HepG2 (cell line): ENCODE results near the gene APOM. TPM values are rescaled to one million over a fixed set of nuclear protein-coding genes. Genes with fewer than 3 reads are reported as not detected.

Experiments
- ETV6 ChIP-seq: sonication (generic); formaldehyde crosslinking; conservative IDR thresholded peaks from 2 replicates; pipeline ENCODE4 v1.4.0; 2020; ENCODE audit warnings: missing genetic modification reagents
- GATA4 ChIP-seq: sonication (generic); IDR thresholded peaks from 2 replicates; pipeline ENCODE4 v1.6.1; 2016; ENCODE audit warnings: antibody characterized with exemption, low read depth, borderline replicate concordance
- HMGXB4 ChIP-seq, 2 experiments: sonication (generic) in 1 of 2; formaldehyde crosslinking in 1 of 2; IDR thresholded peaks; 2 replicates each; pipeline versions ENCODE4 v1.4.0 to v1.6.1; 2018 to 2020; ENCODE audit warnings: missing genetic modification reagents in 2 of 2, borderline replicate concordance in 1 of 2, low read depth in 1 of 2, mild to moderate bottlenecking in 1 of 2, missing biosample characterization in 1 of 2
- KDM5A ChIP-seq: fragments of 200-600 bp; sonication (generic); IDR thresholded peaks from 2 replicates; pipeline ENCODE4 v1.7.0; 2018; ENCODE audit warnings: antibody characterized with exemption, mild to moderate bottlenecking, low read length, borderline replicate concordance
- MAX ChIP-seq: IDR thresholded peaks from 2 replicates; pipeline ENCODE4 v1.6.1; 2012; ENCODE audit warnings: inconsistent platforms
- MBNL3 ChIP-seq: fragments of 250-450 bp; sonication (Bioruptor Pico); conservative IDR thresholded peaks from 2 replicates; pipeline ENCODE4 v1.8.0; 2022; ENCODE audit warnings: mild to moderate bottlenecking, inconsistent platforms
- PLSCR1 ChIP-seq: sonication (generic); formaldehyde crosslinking; IDR thresholded peaks from 2 replicates; pipeline ENCODE4 v1.5.0; 2020; ENCODE audit warnings: missing genetic modification reagents, mild to moderate bottlenecking, borderline replicate concordance
- POGZ ChIP-seq: sonication (generic); formaldehyde crosslinking; IDR thresholded peaks from 2 replicates; pipeline ENCODE4 v1.4.0; 2020; ENCODE audit warnings: mild to moderate bottlenecking, missing genetic modification reagents
- REST ChIP-seq, 2 experiments: IDR thresholded peaks; 2 replicates each; pipeline ENCODE4 v1.6.1; 2011 to 2012; ENCODE audit warnings: low read length in 2 of 2, borderline replicate concordance in 1 of 2, low read depth in 1 of 2, mild to moderate bottlenecking in 1 of 2, moderate library complexity in 1 of 2
- SAP130 ChIP-seq: IDR thresholded peaks from 2 replicates; pipeline ENCODE4 v1.6.1; 2016; ENCODE audit warnings: low read depth
- SATB2 ChIP-seq: sonication (generic); formaldehyde crosslinking; IDR thresholded peaks from 2 replicates; pipeline ENCODE4 v1.5.0; 2020; ENCODE audit warnings: missing genetic modification reagents
- TAF1 ChIP-seq: sonication (generic); formaldehyde crosslinking; IDR thresholded peaks from 2 replicates; pipeline ENCODE4 v1.4.0; 2020; ENCODE audit warnings: missing genetic modification reagents
- TEAD3 ChIP-seq: optimal IDR thresholded peaks from 2 replicates; pipeline ENCODE3; 2016; ENCODE audit warnings: borderline replicate concordance
- ZBTB1 ChIP-seq: sonication (generic); formaldehyde crosslinking; IDR thresholded peaks from 2 replicates; pipeline ENCODE4 v1.4.0; 2020; ENCODE audit warnings: missing genetic modification reagents, borderline replicate concordance
- ZBTB20 ChIP-seq: sonication (generic); formaldehyde crosslinking; IDR thresholded peaks from 2 replicates; pipeline ENCODE4 v1.8.1; 2023; ENCODE audit warnings: missing genetic modification reagents, low read depth, mild to moderate bottlenecking, borderline replicate concordance
- ZBTB44 ChIP-seq: sonication (generic); formaldehyde crosslinking; IDR thresholded peaks from 2 replicates; pipeline ENCODE4 v1.4.0; 2020; ENCODE audit warnings: missing genetic modification reagents
- ZFAT ChIP-seq: sonication (generic); formaldehyde crosslinking; conservative IDR thresholded peaks from 2 replicates; pipeline ENCODE4 v1.8.1; 2023; ENCODE audit warnings: missing genetic modification reagents, inconsistent platforms
- ZNF136 ChIP-seq: sonication (generic); formaldehyde crosslinking; IDR thresholded peaks from 2 replicates; pipeline ENCODE4 v1.8.1; 2022; ENCODE audit warnings: low read depth, mild to moderate bottlenecking, moderate library complexity, missing genetic modification reagents
- ZNF740 ChIP-seq: sonication (generic); formaldehyde crosslinking; IDR thresholded peaks from 2 replicates; pipeline ENCODE4 v1.4.0; 2020; ENCODE audit warnings: missing genetic modification reagents
- polyA plus RNA-seq, 8 experiments: library from polyadenylated mRNA; depleted of rRNA in 3 of 8; stranded (reverse) in 7 of 8; unstranded in 1 of 8; fragments of >200 nt; fragmentation: Illumina TruSeq in 4 of 8; extraction: Trizol in 4 of 8; gene quantifications; 2 replicates each; pipeline versions ENCODE4 v1.2.1 to v1.2.3, GENCODE V29; 2011 to 2016; ENCODE audit warnings: low read depth in 4 of 8, missing spikeins in 1 of 8, mixed read lengths in 1 of 8; ENCODE audit not compliant: insufficient read depth in 1 of 8
- total RNA-seq, 5 experiments: library from RNA; depleted of rRNA; stranded (reverse); fragments of >200 nt; fragmentation: Illumina TruSeq; extraction: Trizol; gene quantifications; 2 replicates each; pipeline ENCODE4 v1.2.3, GENCODE V29; 2016; ENCODE audit warnings: low read depth in 1 of 5

The APOM gene
- total and polyA plus RNA-seq, 2 of the 13 experiments (the other 11 are each of a cell fraction or from before 2014, with no cell fraction given) = 98.2 to 1,140 TPM

- TF ChIP-seq REST (IDR thresholded peaks at IDR 0.05; ENCODE audit: borderline replicate concordance in 1 of 2, low read depth in 1 of 2, low read length in 2 of 2) (peak in 1 of 2 experiments; percentile 82; a peak in 2 of 4 replicates), HMGXB4 (CRISPR knock-in tag; IDR thresholded peaks at IDR 0.05; ENCODE audit: borderline replicate concordance in 1 of 2, low read depth in 1 of 2) (peak; percentile 64 to 86; a peak in 2 of 4 replicates), SATB2 (CRISPR knock-in tag) (peak; percentile 87; the same call in 1 of the 2 replicates), PLSCR1 (CRISPR knock-in tag) (no peak; the same call in 1 of the 2 replicates), GATA4 (peak; percentile 89; the same call in 1 of the 2 replicates), POGZ (CRISPR knock-in tag) (peak; percentile 75), ETV6 (0 out of 2 replicates have a peak, but pooled peaks have one; percentile 42), ZBTB20 (CRISPR knock-in tag) (peak; percentile 56), ZFAT (CRISPR knock-in tag) (no peak), KDM5A (peak; percentile 71; the same call in 1 of the 2 replicates), ZBTB1 (CRISPR knock-in tag) (no peak), ZNF740 (CRISPR knock-in tag) (peak; percentile 91), MAX (no peak), ZNF136 (CRISPR knock-in tag) (peak; percentile 79; the same call in 1 of the 2 replicates), ZBTB44 (CRISPR knock-in tag) (no peak), MBNL3 (CRISPR knock-in tag) (no peak), SAP130 (peak; percentile 99), TEAD3 (CRISPR knock-in tag) (peak; percentile 95), TAF1 (CRISPR knock-in tag) (peak; percentile 99)
Observed at GRCh38 chr6:31655349-31656237, at the start of gene APOM (continued).
